ENCODE results near the gene TNFRSF12A. TPM values are rescaled to one million over a fixed set of nuclear protein-coding genes. Genes with fewer than 3 reads are reported as not detected.
A peak's percentile ranks its signal among the peaks of the same experiment; 100 is the strongest.

The TNFRSF12A gene
- total and polyA plus RNA-seq, 2 of the 13 experiments (the other 11 are each of a cell fraction or from before 2014, with no cell fraction given), result 61.9 to 66.0 TPM

GRCh38 chr16:3008690-3009037, 11.5 kb upstream of the TNFRSF12A start:
- CTCF ChIA-PET (ENCODE audit: low intra/inter-chr PET ratio, low total read pairs), result no interaction called here

GRCh38 chr16:3009568-3010390, 10.4 kb upstream of the TNFRSF12A start:
- Histone ChIP-seq H3K9ac (ENCODE audit: insufficient read depth, low read depth, low read length) (peak overlapping the region; percentile 38; the same call in 1 of the 2 replicates), H2AFZ (ENCODE audit: low read length) (no peak overlapping the region), H3K4me3 (replicated peaks in 1 of 3; ENCODE audit: insufficient read depth in 1 of 3, low read depth in 2 of 3, low read length in 3 of 3) (peak overlapping the region in 2 of 3 experiments; percentile 35 to 69; a peak in 3 of 6 replicates), H3K9me3 (ENCODE audit: low read length) (no peaks in the 10 kb centered on the region), H3K27ac (ENCODE audit: extremely low read length, insufficient read depth, low read length) (peak overlapping the region; percentile 40), H3K27me3 (ENCODE audit: control insufficient read depth in 1 of 2, insufficient read depth in 2 of 2, low read length in 2 of 2) (peaks cover 7 to 22% of the 10 kb centered on the region in 2 experiments; a peak in 4 of 5 replicates), H3K79me2 (ENCODE audit: insufficient read depth, low read length) (no peaks in the 10 kb centered on the region), H3K36me3 (replicated peaks in 1 of 2; ENCODE audit: control insufficient read depth in 1 of 2, insufficient read depth in 2 of 2, low read length in 2 of 2) (no peaks in the 10 kb centered on the region), H3K4me2 (ENCODE audit: low read depth, low read length) (peak overlapping the region; percentile 88), H3K4me1 (ENCODE audit: insufficient read depth, low read length) (peaks cover 97% of the 10 kb centered on the region), H4K20me1 (ENCODE audit: insufficient read depth, low read length) (no peaks in the 10 kb centered on the region)
- CTCF ChIA-PET (ENCODE audit: low intra/inter-chr PET ratio, low total read pairs), result no interaction called here
- BruUV-seq (replicated peaks), result no TSS peak
- DNase-seq (ENCODE audit: low spot score) (no peak), ATAC-seq (peak; percentile 35), FAIRE-seq (no peak)
- intact Hi-C loops (cut with micrococcal nuclease; ENCODE audit: unreplicated experiment) (no loop called here), in situ Hi-C loops (cut with HindIII; ENCODE audit: extremely low pct_ligation_motif_present, low pct_unique_long_range_greater_than_20kb) (no loop called here)
- POLR2A ChIA-PET, result interaction anchor here (0.8 to 14.2 kb wide), 6 partner anchors 13 to 125 kb away, joined by 3 to 750 read pairs (median 4); partner anchors contain the start of genes CLDN6, HCFC1R1, THOC6 and TNFRSF12A
- 22% methylated on average over 17 of the region's 21 CpGs for WGBS (ENCODE audit: low lambda C conversion rate)
- TF ChIP-seq ZSCAN25 (CRISPR knock-in tag; IDR thresholded peaks at IDR 0.05) (peak; percentile 45; the same call in 1 of the 2 replicates), ZNF263 (CRISPR knock-in tag; IDR thresholded peaks at IDR 0.05) (no peak), NFIB (CRISPR knock-in tag; IDR thresholded peaks at IDR 0.05; ENCODE audit: borderline replicate concordance) (no peak), TEAD3 (CRISPR knock-in tag; optimal IDR thresholded peaks at IDR 0.05; ENCODE audit: borderline replicate concordance) (peak; percentile 23), ZNF777 (CRISPR knock-in tag; IDR thresholded peaks at IDR 0.05) (0 out of 2 replicates have a peak, but pooled peaks have one; percentile 30), GABPB1 (CRISPR knock-in tag; IDR thresholded peaks at IDR 0.05) (0 out of 2 replicates have a peak, but pooled peaks have one; percentile 15), HDAC1 (CRISPR knock-in tag; IDR thresholded peaks at IDR 0.05) (peak; percentile 54), GFI1 (CRISPR knock-in tag; IDR thresholded peaks at IDR 0.05; ENCODE audit: borderline replicate concordance) (peak; percentile 88), CEBPG (CRISPR knock-in tag; IDR thresholded peaks at IDR 0.05) (no peak), HNRNPLL (IDR thresholded peaks at IDR 0.05; ENCODE audit: low read depth, low read length, poor library complexity, severe bottlenecking) (peak; percentile 29)
- TF ChIP-seq, protein P1, sequence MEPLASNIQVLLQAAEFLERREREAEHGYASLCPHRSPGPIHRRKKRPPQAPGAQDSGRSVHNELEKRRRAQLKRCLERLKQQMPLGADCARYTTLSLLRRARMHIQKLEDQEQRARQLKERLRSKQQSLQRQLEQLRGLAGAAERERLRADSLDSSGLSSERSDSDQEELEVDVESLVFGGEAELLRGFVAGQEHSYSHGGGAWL (CRISPR knock-in tag; IDR thresholded peaks at IDR 0.05), result peak; percentile 26; the same call in 1 of the 2 replicates

More at GRCh38 chr16:3008690-3009037, 11.5 kb upstream of the TNFRSF12A start:
- Histone ChIP-seq H3K36me3 (replicated peaks in 1 of 2; ENCODE audit: control insufficient read depth in 1 of 2, insufficient read depth in 2 of 2, low read length in 2 of 2) (no peaks in the 10 kb centered on the region), H3K9me3 (ENCODE audit: low read length) (no peaks in the 10 kb centered on the region), H3K4me1 (ENCODE audit: insufficient read depth, low read length) (peaks cover 86% of the 10 kb centered on the region), H3K79me2 (ENCODE audit: insufficient read depth, low read length) (no peaks in the 10 kb centered on the region), H3K4me3 (replicated peaks in 1 of 3; ENCODE audit: insufficient read depth in 1 of 3, low read depth in 2 of 3, low read length in 3 of 3) (no peak overlapping the region), H3K27ac (ENCODE audit: extremely low read length, insufficient read depth, low read length) (no peak overlapping the region), H2AFZ (ENCODE audit: low read length) (no peak overlapping the region), H3K27me3 (ENCODE audit: control insufficient read depth in 1 of 2, insufficient read depth in 2 of 2, low read length in 2 of 2) (peaks cover 7 to 21% of the 10 kb centered on the region in 2 experiments; a peak in 4 of 5 replicates), H3K4me2 (ENCODE audit: low read depth, low read length) (peak overlapping the region; percentile 68; the same call in 1 of the 2 replicates), H3K9ac (ENCODE audit: insufficient read depth, low read depth, low read length) (no peak overlapping the region), H4K20me1 (ENCODE audit: insufficient read depth, low read length) (no peaks in the 10 kb centered on the region)
- no TSS peak for BruUV-seq (replicated peaks)
- in situ Hi-C loops (cut with HindIII; ENCODE audit: extremely low pct_ligation_motif_present, low pct_unique_long_range_greater_than_20kb), result no loop called here
- DNase-seq (ENCODE audit: low spot score), result no peak
- intact Hi-C loops (cut with micrococcal nuclease; ENCODE audit: unreplicated experiment), result no loop called here
- 96% methylated on average over 4 of the region's 4 CpGs for WGBS (ENCODE audit: low lambda C conversion rate)
- ATAC-seq, result no peak
- POLR2A ChIA-PET, result interaction anchor here (14.2 kb wide), 1 partner anchor 14 kb away, joined by 750 read pairs; the partner anchor contains the start of genes CLDN6, HCFC1R1, THOC6 and TNFRSF12A
- FAIRE-seq, result no peak
- TF ChIP-seq MTERF4 (CRISPR knock-in tag; IDR thresholded peaks at IDR 0.05) (0 out of 2 replicates have a peak, but pooled peaks have one; percentile 33), EZH2 (conservative IDR thresholded peaks at IDR 0.05; ENCODE audit: low read depth, low read length) (no peak)

All from HepG2 (cell line).